ENCODE results near the gene LRP1B. TPM values are rescaled to one million over a fixed set of nuclear protein-coding genes. Genes with fewer than 3 reads are reported as not detected.

Gene LRP1B
- total RNA-seq, 2 donors from 2014 or later: 0.91 to 1.2 TPM

GRCh38 chr2:141554810-141555209, 576.0 kb downstream of the LRP1B start:
- WGBS: 19% methylated on average over 3 of the region's 3 CpGs
- no peak for DNase-seq (ENCODE audit: low spot score)
- Histone ChIP-seq H3K27me3 (replicated peaks; ENCODE audit: insufficient read depth) (no peaks in the 10 kb centered on the region), H3K4me1 (replicated peaks) (no peaks in the 10 kb centered on the region), H3K36me3 (no peaks in the 10 kb centered on the region), H3K9me3 (no peaks in the 10 kb centered on the region), H3K4me3 (no peak overlapping the region), H3K27ac (no peak overlapping the region)
- intact Hi-C loops (cut with DNase I): no loop called here
- TF ChIP-seq, protein P1, sequence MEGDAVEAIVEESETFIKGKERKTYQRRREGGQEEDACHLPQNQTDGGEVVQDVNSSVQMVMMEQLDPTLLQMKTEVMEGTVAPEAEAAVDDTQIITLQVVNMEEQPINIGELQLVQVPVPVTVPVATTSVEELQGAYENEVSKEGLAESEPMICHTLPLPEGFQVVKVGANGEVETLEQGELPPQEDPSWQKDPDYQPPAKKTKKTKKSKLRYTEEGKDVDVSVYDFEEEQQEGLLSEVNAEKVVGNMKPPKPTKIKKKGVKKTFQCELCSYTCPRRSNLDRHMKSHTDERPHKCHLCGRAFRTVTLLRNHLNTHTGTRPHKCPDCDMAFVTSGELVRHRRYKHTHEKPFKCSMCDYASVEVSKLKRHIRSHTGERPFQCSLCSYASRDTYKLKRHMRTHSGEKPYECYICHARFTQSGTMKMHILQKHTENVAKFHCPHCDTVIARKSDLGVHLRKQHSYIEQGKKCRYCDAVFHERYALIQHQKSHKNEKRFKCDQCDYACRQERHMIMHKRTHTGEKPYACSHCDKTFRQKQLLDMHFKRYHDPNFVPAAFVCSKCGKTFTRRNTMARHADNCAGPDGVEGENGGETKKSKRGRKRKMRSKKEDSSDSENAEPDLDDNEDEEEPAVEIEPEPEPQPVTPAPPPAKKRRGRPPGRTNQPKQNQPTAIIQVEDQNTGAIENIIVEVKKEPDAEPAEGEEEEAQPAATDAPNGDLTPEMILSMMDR (IDR thresholded peaks at IDR 0.05): peak in 2 of 4 experiments; percentile 32 to 34
- no peak for TF ChIP-seq POLR2AphosphoS5 (IDR thresholded peaks at IDR 0.05)

- no peak overlapping the region for H3K27ac ChIP-seq
- no peaks in the 10 kb centered on the region for H3K4me1 ChIP-seq (replicated peaks)
- H3K4me3 ChIP-seq: no peak overlapping the region
- H3K9me3 ChIP-seq: no peaks in the 10 kb centered on the region
- DNase-seq (ENCODE audit: low spot score): no peak
- TF ChIP-seq POLR2AphosphoS5 (IDR thresholded peaks at IDR 0.05) (no peak), POLR2A (IDR thresholded peaks at IDR 0.05) (no peak)
- TF ChIP-seq, protein P1 (IDR thresholded peaks at IDR 0.05): no peak
- intact Hi-C loops (cut with DNase I): no loop called here
- no peaks in the 10 kb centered on the region for H3K36me3 ChIP-seq
- no peaks in the 10 kb centered on the region for H3K27me3 ChIP-seq (replicated peaks; ENCODE audit: insufficient read depth)
- 66% methylated on average over 4 of the region's 4 CpGs for WGBS
These were observed 596.0 kb downstream of the LRP1B start for GRCh38 chr2:141534666-141535362.

GRCh38 chr2:141529659-141530058, 601.2 kb downstream of the LRP1B start:
- intact Hi-C loops (cut with DNase I): no loop called here

GRCh38 chr2:141528990-141529389, 601.8 kb downstream of the LRP1B start:
- intact Hi-C loops (cut with DNase I): no loop called here
- 22% methylated on average over 5 of the region's 5 CpGs for WGBS
- DNase-seq (ENCODE audit: low spot score): no peak

More at GRCh38 chr2:141529659-141530058, 601.2 kb downstream of the LRP1B start:
- Histone ChIP-seq H3K27me3 (replicated peaks; ENCODE audit: insufficient read depth) (no peaks in the 10 kb centered on the region), H3K36me3 (no peaks in the 10 kb centered on the region), H3K4me3 (no peak overlapping the region), H3K4me1 (replicated peaks) (no peaks in the 10 kb centered on the region), H3K27ac (no peak overlapping the region), H3K9me3 (no peaks in the 10 kb centered on the region)
- WGBS: 67% methylated on average over 1 of the region's 1 CpG
- no peak for DNase-seq (ENCODE audit: low spot score)
- TF ChIP-seq POLR2AphosphoS5 (IDR thresholded peaks at IDR 0.05) (no peak), POLR2A (IDR thresholded peaks at IDR 0.05) (no peak)
- TF ChIP-seq, protein P1 (IDR thresholded peaks at IDR 0.05): no peak

More at GRCh38 chr2:141528990-141529389, 601.8 kb downstream of the LRP1B start:
- Histone ChIP-seq H3K4me3 (no peak overlapping the region), H3K9me3 (no peaks in the 10 kb centered on the region), H3K27ac (no peak overlapping the region), H3K36me3 (no peaks in the 10 kb centered on the region), H3K27me3 (replicated peaks; ENCODE audit: insufficient read depth) (no peaks in the 10 kb centered on the region), H3K4me1 (replicated peaks) (no peaks in the 10 kb centered on the region)
- no peak for TF ChIP-seq POLR2A (IDR thresholded peaks at IDR 0.05)
- no peak for TF ChIP-seq POLR2AphosphoS5 (IDR thresholded peaks at IDR 0.05)
- TF ChIP-seq, protein P1 (IDR thresholded peaks at IDR 0.05): no peak
